ENCODE results near the gene SAPCD1.
A peak's percentile ranks its signal among the peaks of the same experiment; 100 is the strongest.
"Not testable (repeated sequence)": the region's sequence is repeated elsewhere in the genome, so short reads cannot be mapped to it uniquely, and the experiment has no call there.

The SAPCD1 gene

DNA sequence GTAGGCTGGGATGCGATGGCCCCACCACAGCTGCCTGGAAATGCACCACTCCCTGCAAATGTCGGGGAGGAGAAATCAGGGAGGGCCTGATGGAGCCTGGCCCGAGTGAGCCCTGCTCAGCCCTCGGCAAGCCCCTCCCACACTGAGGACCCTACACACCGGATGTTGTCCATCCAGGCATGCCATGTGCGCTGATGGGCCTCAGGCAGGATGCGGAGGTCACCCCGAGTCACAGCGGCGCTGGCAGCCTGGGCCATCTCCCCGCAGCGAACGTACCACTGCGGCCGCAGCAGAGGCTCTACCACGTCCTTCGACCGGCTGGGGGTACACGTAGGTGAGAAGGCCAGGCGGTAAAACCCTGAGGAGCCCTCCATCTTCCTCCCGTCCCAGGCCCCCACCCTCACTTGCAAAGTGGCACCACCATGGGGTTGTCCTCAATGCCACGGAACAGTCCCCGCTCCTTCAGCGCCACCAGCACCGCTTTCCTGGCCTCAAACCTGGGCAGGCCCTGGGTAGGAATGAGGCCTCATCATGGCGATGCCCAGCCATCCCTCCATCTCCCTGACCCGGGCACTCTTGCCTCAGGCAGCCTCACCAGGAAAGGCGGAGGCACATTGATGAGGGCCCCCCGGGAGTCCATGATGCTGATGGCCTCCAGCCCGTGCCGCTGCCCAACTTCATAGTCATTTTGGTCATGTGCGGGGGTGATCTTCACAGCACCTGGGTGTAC lies 19.8 kb downstream of the SAPCD1 start:
- no peak for DNase-seq (ENCODE audit: low read depth, low spot score)
- in situ Hi-C loops (cut with HindIII; ENCODE audit: low sequenced_read_pairs) = no loop called here
- H3K4me3 ChIP-seq (ENCODE audit: low read depth, low read length) = no peak overlapping the region
- TF ChIP-seq, protein P1, sequence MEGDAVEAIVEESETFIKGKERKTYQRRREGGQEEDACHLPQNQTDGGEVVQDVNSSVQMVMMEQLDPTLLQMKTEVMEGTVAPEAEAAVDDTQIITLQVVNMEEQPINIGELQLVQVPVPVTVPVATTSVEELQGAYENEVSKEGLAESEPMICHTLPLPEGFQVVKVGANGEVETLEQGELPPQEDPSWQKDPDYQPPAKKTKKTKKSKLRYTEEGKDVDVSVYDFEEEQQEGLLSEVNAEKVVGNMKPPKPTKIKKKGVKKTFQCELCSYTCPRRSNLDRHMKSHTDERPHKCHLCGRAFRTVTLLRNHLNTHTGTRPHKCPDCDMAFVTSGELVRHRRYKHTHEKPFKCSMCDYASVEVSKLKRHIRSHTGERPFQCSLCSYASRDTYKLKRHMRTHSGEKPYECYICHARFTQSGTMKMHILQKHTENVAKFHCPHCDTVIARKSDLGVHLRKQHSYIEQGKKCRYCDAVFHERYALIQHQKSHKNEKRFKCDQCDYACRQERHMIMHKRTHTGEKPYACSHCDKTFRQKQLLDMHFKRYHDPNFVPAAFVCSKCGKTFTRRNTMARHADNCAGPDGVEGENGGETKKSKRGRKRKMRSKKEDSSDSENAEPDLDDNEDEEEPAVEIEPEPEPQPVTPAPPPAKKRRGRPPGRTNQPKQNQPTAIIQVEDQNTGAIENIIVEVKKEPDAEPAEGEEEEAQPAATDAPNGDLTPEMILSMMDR (IDR thresholded peaks at IDR 0.05; ENCODE audit: low read depth, low read length) = no peak

DNA sequence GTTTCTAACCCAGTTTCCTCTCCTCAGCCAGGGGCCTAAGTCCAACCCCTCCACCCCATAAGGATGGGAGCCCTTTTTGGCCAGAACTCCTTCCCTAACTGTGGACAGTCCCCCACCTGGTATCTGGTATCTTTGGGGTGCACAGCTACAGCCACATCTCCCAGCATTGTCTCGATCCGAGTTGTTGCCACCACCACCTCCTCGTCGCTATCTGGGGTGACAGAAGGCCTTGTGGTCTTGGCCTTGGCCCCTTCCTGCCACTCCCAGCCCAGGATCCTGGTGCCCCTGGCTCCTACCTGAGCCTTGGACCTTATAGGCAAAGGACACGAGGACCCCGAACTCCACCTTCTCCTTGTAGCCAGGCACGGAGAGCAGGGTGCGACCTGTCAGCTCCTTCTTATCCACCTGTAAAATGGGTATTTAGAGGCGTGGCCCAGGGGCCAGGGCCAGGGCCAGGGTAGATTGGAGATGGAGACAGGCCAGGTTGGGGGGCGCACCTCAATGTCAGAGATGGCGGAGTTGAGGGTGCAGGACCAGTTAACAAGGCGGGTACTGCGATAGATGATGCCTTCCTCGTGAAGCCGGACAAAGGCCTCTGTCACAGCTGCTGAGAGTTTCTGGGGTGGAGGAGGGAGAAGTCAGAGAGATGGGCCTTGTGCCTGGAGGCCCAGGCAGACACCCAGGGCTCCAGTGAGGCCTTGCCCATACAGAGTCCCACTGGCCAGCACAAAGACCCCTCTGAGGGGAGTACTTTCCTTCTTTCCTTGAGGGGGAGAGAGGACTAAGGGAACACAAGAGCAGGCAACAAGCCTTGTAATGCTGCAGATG lies 21.9 kb downstream of the SAPCD1 start:
- no peak overlapping the region for H3K4me3 ChIP-seq (ENCODE audit: low read depth, low read length)
- TF ChIP-seq, protein P1 (IDR thresholded peaks at IDR 0.05; ENCODE audit: low read depth, low read length) = no peak
- DNase-seq (ENCODE audit: low read depth, low spot score) = no peak
- in situ Hi-C loops (cut with HindIII; ENCODE audit: low sequenced_read_pairs) = no loop called here

DNA sequence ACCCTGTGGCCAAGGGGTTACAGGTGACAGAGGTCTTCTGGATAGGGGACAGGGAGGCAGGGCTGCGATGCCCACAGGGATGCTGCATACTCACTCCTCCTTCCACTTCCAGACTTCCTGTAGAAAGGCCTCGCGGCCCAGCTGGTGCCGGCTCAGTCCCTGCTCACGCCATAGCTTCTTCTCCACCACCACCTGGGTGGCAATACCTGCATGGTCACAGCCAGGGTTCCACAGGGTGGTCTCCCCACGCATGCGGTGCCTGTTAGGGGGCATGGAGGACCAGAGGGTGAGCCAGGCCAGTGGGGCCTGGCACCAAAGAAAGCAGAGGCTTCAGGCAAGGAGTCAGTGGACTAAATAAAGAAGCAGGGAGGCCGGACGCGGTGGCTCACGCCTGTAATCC lies 23.0 kb downstream of the SAPCD1 start:
- H3K4me3 ChIP-seq (ENCODE audit: low read depth, low read length) = no peak overlapping the region
- no peak for DNase-seq (ENCODE audit: low read depth, low spot score)
- TF ChIP-seq, protein P1 (IDR thresholded peaks at IDR 0.05; ENCODE audit: low read depth, low read length) = no peak
- in situ Hi-C loops (cut with HindIII; ENCODE audit: low sequenced_read_pairs) = no loop called here

DNA sequence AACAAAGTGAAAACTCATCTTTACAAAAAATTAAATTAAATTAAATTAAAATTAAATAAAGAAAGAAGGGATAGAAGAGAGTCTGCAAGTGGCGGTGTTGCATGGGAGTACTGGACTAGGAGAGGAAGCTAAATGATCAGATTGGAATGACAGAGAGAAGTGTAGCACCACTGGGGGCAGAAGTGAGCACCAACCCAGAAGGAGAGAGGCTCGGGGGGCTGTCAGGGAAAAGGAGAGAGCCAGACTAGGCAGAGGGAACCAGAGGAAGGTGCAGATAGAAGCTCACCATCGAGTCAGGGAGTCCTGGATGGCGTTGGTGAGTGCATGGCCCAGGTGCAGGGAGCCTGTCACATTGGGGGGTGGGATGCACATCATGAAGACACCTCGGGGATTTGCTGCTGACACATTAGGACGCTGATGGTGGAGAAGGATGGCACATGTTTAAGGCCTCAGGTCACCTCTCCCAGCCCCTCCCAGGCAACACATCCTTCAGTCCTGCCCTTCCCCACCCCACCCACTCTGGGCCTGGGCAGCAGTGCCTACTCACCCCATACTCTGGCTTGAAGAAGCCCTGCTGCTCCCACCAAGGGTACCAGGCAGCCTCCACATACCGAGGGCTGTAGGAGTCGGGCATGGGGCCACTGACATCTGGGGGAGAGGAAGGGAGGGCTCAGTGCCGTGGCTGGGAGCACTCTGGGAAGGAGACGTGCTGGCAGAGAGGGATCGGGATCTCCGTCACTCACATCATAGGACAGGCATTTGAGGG lies 29.1 kb downstream of the SAPCD1 start:
- TF ChIP-seq, protein P1 (IDR thresholded peaks at IDR 0.05; ENCODE audit: low read depth, low read length) = peak; percentile 75
- no peak overlapping the region for H3K4me3 ChIP-seq (ENCODE audit: low read depth, low read length)
- in situ Hi-C loops (cut with HindIII; ENCODE audit: low sequenced_read_pairs) = no loop called here
- DNase-seq (ENCODE audit: low read depth, low spot score) = peak; percentile 37

DNA sequence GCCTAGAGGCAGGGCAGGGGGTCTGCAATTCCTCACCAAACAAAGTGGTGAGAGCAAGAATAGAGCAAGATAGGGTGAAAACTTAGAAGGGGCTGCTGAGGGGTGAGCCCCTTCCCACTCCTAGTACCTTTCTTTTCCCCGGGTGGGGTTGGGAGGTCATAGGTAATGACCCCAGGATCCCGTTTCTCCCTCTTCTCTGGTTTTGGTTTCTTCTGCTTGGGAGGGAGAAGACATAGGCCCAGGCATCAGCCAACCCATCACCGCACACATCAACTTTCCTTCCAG lies 29.6 kb downstream of the SAPCD1 start:
- no peak overlapping the region for H3K4me3 ChIP-seq (ENCODE audit: low read depth, low read length)
- TF ChIP-seq, protein P1 (IDR thresholded peaks at IDR 0.05; ENCODE audit: low read depth, low read length) = no peak
- in situ Hi-C loops (cut with HindIII; ENCODE audit: low sequenced_read_pairs) = no loop called here
- no peak for DNase-seq (ENCODE audit: low read depth, low spot score)

DNA sequence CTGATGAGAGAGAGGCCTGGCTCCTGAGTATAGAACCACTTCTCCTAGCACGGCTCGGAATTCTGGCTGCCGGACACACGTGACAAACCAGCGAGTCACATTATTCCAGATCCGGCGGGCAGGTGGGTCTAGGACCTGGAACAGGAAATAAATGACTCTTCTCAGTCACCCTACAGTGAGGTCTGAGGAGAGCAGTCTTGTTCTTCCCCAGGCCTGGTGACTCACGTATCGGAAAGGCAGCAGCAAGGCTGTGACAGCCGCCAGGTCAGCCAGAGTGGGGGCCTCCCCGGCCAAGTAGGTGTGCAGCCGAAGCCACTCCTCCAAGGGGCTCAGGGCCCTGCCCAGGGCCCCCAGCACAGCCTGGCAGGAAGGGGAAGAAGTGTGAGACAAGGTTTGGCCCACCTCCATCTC lies 30.3 kb downstream of the SAPCD1 start:
- peak; percentile 50 for DNase-seq (ENCODE audit: low read depth, low spot score)
- in situ Hi-C loops (cut with HindIII; ENCODE audit: low sequenced_read_pairs) = no loop called here
- H3K4me3 ChIP-seq (ENCODE audit: low read depth, low read length) = no peak overlapping the region
- TF ChIP-seq, protein P1 (IDR thresholded peaks at IDR 0.05; ENCODE audit: low read depth, low read length) = no peak

DNA sequence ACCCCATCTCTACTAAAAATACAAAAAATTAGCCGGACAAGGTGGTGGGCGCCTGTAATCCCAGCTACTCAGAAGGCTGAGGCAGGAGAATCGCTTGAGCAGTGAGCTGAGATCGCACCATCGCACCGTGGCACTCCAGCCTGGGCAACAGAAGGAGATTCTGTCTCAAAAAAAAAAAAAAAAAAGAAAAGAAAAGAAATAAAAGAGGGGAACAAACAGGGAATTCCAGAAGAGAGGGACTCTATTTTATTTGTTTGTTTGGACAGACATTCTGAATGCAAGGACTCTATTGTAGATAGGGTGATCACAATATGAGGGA lies 31.4 kb downstream of the SAPCD1 start:
- in situ Hi-C loops (cut with HindIII; ENCODE audit: low sequenced_read_pairs); DNase-seq (ENCODE audit: low read depth, low spot score): not testable (repeated sequence)
- peak overlapping the region; percentile 69 for H3K4me3 ChIP-seq (ENCODE audit: low read depth, low read length)
